HG03520 (cell line): ENCODE results near the gene TMEM38A.
"Not testable (repeated sequence)": the region's sequence is repeated elsewhere in the genome, so short reads cannot be mapped to it uniquely, and the experiment has no call there.

Experiments used
- ATAC-seq: cut with Tn5 transposase; IDR thresholded peaks from one replicate; pipeline ENCODE4 v1.9.1; 2021; ENCODE audit warnings: mild to moderate bottlenecking, moderate library complexity; ENCODE audit not compliant: unreplicated experiment

Gene TMEM38A

DNA sequence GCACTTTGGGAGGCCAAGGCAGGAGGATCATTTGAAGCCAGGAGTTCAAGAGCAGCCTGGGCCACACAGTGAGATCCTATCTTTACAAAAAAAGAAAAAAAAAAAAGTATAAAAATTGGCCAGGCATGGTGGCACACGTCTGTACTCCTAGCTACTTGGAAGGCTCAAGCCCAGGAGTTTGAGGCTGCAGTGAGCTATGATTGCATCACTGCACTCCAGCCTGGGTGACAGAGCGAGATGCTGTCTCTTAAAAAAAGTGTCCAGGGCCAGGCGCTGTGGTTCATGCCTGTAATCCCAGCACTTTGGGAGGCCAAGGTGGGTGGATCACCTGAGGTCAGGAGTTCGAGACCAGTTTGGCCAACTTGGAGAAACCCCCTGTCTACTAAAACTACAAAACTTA lies 12.9 kb downstream of the TMEM38A start:
- not testable (repeated sequence) for ATAC-seq

GRCh38 chr19:16676101-16676798 lies 15.3 kb downstream of the TMEM38A start:
- no peak for ATAC-seq

DNA sequence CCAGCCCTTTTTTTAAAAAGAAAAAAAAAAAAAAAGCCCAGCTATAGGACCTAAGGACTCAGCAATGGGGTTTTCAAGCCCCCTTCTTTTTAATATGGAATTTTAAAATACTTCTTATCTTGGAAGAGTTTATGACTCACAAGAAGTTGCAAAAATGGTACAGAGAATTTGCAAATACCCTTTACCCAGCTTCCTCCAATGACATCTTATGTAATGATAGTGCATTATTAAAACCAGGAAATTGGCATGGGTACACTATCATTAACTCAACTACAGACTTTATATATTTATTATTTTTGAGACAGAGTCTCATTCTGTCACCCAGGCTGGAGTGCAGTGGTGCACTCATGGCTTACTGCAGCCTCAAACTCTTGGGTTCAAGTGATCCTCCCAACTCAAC lies 16.1 kb downstream of the TMEM38A start:
- ATAC-seq: no peak

GRCh38 chr19:16678498-16678897 lies 17.6 kb downstream of the TMEM38A start:
- no peak for ATAC-seq

DNA sequence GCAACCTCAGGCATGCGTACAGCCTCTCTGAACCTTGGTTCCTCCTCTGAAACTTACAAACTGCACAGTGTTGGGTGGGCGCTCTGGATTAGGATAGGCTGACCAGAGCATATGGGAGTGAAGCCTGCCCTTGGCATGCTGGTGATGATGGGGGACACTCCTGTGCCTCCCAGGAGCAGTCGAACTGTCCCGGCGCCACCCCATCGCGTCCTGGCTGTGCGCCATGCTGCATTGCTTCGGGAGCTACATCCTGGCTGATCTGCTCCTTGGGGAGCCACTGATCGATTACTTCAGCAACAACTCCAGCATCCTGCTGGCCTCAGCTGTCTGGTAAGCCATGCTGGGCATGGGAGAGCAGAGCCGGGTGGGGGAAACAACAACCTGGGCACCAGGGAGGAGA lies 18.9 kb downstream of the TMEM38A start:
- no peak for ATAC-seq

- ATAC-seq: no peak
Measured at GRCh38 chr19:16682539-16682938, 21.6 kb downstream of the TMEM38A start.

- ATAC-seq: no peak
Measured at GRCh38 chr19:16684216-16684615, 23.3 kb downstream of the TMEM38A start.

GRCh38 chr19:16688084-16688483 lies 27.1 kb downstream of the TMEM38A start:
- no peak for ATAC-seq

GRCh38 chr19:16698914-16699313 lies 38.0 kb downstream of the TMEM38A start:
- ATAC-seq: no peak

DNA sequence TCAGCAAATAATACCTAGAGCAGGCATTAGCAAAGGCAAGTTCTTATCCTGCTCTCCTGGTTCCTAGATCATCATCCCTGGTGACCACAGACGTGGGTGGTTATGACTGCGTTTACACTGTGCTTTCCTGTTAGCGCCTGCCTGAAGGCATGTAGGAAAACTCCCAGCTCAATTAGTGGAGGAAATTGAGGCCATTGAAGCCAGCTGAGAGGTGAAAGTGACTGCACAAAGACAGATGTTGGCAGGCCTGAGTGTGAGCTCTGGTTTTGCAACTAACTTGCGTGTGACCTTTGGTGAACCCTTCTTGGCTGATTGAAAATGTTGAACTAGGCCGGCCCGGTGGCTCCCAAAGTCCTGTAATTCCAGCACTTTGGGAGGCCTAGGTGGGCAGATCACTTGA lies 41.2 kb downstream of the TMEM38A start:
- ATAC-seq: no peak

DNA sequence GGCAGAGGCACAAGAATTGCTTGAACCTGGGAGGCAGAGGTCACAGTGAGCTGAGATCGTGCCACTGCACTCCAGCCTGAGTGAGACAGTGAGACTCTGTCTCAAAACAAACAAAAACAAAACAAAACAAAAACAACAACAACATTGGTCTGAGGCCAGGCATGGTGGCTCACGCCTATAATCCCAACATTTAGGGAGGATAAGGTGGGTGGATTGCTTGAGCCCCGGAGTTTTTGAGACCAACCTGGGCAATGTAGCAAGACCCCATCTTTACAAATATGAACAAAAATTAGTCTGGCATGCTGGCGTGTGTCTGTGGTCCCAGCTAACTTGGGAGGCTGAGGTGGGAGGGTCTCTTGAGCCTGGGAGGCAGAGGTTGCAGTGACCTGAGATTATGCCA lies 42.7 kb downstream of the TMEM38A start:
- no peak for ATAC-seq

GRCh38 chr19:16710870-16711269 lies 49.9 kb downstream of the TMEM38A start:
- not testable (repeated sequence) for ATAC-seq

GRCh38 chr19:16712295-16712694 lies 51.4 kb downstream of the TMEM38A start:
- not testable (repeated sequence) for ATAC-seq

DNA sequence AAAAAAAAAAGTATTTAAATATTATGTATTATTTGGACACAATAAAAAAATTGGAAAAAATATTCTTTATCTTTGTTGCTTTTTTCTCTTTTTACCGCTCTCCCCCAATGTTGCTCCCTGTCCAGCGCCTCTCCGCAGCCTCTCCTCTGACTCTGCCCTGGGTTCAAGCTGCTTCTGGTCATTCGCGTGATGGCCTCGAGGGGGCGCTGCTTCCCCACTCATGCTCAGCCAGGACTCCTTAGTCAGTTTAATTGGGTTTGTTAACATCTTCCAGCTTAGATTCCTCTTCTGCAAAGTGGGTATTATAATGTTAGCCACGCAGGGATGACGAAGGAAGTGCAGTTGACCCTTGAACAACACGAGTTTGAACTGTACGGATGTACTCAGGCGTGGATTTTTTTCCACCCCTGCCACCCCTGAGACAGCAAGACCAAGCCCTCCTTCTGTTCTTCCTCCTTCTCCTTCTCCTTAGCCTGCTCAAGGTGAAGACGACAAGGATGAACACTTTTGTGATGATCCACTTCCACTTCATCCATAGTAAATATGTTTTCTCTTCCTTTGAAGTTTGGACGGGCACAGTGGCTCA lies 53.9 kb downstream of the TMEM38A start:
- ATAC-seq: no peak

- no peak for ATAC-seq
Measured at GRCh38 chr19:16715611-16716010, 54.7 kb downstream of the TMEM38A start.

- no peak for ATAC-seq
Measured at GRCh38 chr19:16721051-16721450, 60.1 kb downstream of the TMEM38A start.

DNA sequence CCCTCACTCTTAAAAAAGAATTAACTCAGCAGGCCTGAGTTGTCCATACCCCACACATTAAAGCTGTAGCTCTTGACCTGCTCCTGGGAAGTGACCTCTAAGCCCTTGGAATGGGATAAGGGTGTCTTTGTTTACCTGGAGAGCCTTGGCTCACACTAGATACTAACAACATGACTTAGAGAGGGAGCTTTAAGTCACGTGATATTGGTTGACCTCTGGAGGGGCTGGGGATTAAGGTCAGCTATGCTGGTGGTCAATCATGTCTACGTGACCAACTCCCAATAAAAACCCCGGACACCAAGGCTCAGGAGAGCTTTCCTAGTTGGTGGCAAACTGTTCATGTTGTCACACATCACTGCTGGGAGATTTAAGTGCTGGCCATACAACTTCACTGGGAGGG lies 61.7 kb downstream of the TMEM38A start:
- no peak for ATAC-seq

- ATAC-seq: no peak
Measured at GRCh38 chr19:16726916-16727315, 66.0 kb downstream of the TMEM38A start.

- ATAC-seq: not testable (repeated sequence)
Measured at GRCh38 chr19:16735650-16736266, 74.8 kb downstream of the TMEM38A start.

DNA sequence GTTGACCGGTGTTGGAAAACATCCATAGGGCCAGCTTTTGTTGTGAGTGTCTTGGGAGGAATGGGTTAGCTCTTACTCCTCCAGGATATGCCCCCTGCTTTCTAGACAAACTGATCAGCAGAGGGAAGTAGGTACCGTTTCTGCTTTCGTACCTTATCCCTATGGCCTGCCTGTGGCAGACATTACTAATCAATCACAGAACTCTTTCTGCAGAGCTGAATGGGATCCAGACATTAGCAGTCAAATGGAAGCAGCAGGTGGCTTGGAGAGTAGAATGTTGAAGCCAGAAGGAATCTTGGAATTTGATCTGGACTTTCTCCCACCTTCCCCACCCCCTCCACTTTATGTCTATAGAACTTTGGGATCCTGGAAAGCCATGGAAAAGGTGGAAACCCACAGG lies 75.8 kb downstream of the TMEM38A start:
- ATAC-seq: no peak

DNA sequence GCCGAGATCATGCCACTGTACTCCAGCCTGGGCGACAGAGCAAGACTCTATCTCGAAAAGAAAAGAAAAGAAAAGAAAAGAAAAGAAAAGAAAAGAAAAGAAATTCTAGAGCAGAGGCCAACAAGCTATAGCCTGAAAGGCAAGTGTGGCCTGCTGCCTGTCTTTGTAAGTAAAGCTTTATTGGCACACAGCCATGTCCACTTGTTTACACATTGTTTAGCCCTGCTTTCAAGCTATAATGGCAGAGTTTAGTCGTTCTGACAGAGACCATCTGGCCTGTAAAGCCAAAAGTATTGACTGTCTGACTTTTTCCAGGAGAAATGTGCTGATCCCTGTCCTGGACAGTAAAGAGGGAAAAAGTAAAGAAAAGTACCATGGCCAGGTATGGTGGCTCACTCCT lies 77.0 kb downstream of the TMEM38A start:
- no peak for ATAC-seq

DNA sequence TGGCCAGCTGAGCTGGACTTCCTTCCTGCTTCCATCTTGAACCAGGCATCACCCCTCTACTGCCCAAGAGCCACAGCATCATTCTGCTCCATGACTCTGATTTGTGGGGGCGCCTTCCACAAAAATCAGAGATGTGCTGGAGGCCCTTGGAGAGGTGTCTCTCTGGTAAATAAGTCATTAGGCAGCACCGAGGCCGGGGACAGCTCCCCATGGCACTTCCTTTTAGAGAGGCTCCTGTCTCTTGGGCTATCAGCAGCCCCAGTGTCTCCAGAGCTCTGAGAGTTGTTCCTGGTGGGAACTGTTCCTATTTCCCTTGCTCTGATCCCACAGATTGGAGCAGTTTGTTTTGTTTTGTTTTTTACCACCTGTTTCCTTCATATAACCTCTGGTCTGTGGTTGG lies 78.6 kb downstream of the TMEM38A start:
- ATAC-seq: no peak
